UCSD-AML1 (cell line): ENCODE results near the gene NLRP12.
"Not testable (repeated sequence)": the region's sequence is repeated elsewhere in the genome, so short reads cannot be mapped to it uniquely, and the experiment has no call there.

ENCODE experiments used
- DNase-seq: peaks from one replicate; lab custom pipeline; 2025; ENCODE audit not compliant: unreplicated experiment; lab: John Stamatoyannopoulos, UW

The NLRP12 gene

GRCh38 chr19:53780506-53780905 lies 43.6 kb downstream of the NLRP12 start:
- no peak for DNase-seq

GRCh38 chr19:53775524-53775923 lies 48.6 kb downstream of the NLRP12 start:
- DNase-seq, result no peak

- DNase-seq, result not testable (repeated sequence)
These were observed 49.6 kb downstream of the NLRP12 start for GRCh38 chr19:53774491-53774890.

GRCh38 chr19:53773999-53774398 lies 50.1 kb downstream of the NLRP12 start:
- no peak for DNase-seq

GRCh38 chr19:53772943-53773342 lies 51.2 kb downstream of the NLRP12 start:
- DNase-seq, result no peak

- DNase-seq, result no peak
These were observed 53.0 kb downstream of the NLRP12 start for GRCh38 chr19:53771144-53771543.

- DNase-seq, result not testable (repeated sequence)
These were observed 54.3 kb downstream of the NLRP12 start for GRCh38 chr19:53769696-53770309.

- DNase-seq, result no peak
These were observed 55.7 kb downstream of the NLRP12 start for GRCh38 chr19:53768401-53768800.

- not testable (repeated sequence) for DNase-seq
These were observed 65.1 kb downstream of the NLRP12 start for GRCh38 chr19:53758991-53759390.
